Activated naive CD4-positive, alpha-beta T cell treated with Interleukin-2 at 50 U/mL for 16 hours (primary cell): ENCODE measurements around the gene HNRNPF.
"Not testable (repeated sequence)": the region's sequence is repeated elsewhere in the genome, so short reads cannot be mapped to it uniquely, and the experiment has no call there.

ENCODE experiments used
- DNase-seq: peaks from one replicate; pipeline ENCODE4 v3.0.0-alpha.2; 2020

HNRNPF gene

GRCh38 chr10:43408710-43409384 lies at the start of gene HNRNPF:
TSS of gene HNRNPF (minus strand) at chr10:43409186. CDS start at chr10:43387884, 21,302 bp downstream.
- peak; percentile 96 for DNase-seq

- DNase-seq, result no peak
Measured at GRCh38 chr10:43458227-43458626, 49.2 kb upstream of the HNRNPF start.

- DNase-seq, result not testable (repeated sequence)
Measured at GRCh38 chr10:43456561-43456960, 47.6 kb upstream of the HNRNPF start.

GRCh38 chr10:43454025-43454424 lies 45.0 kb upstream of the HNRNPF start:
- DNase-seq, result not testable (repeated sequence)

GRCh38 chr10:43453266-43453831 lies 44.4 kb upstream of the HNRNPF start:
- no peak for DNase-seq

GRCh38 chr10:43452356-43452914 lies 43.4 kb upstream of the HNRNPF start:
- DNase-seq, result no peak

GRCh38 chr10:43448742-43449141 lies 39.8 kb upstream of the HNRNPF start:
- no peak for DNase-seq

GRCh38 chr10:43446219-43447017 lies 37.4 kb upstream of the HNRNPF start:
- not testable (repeated sequence) for DNase-seq

- no peak for DNase-seq
Measured at GRCh38 chr10:43444897-43445466, 36.0 kb upstream of the HNRNPF start.

- DNase-seq, result no peak
Measured at GRCh38 chr10:43444323-43444722, 35.3 kb upstream of the HNRNPF start.

- DNase-seq, result no peak
Measured at GRCh38 chr10:43440463-43441134, 31.6 kb upstream of the HNRNPF start.

GRCh38 chr10:43437141-43437870 lies 28.3 kb upstream of the HNRNPF start:
- DNase-seq, result no peak

GRCh38 chr10:43436291-43437140 lies 27.5 kb upstream of the HNRNPF start, which contains the start of gene ZNF487:
TSS of gene ZNF487 (plus strand) at chr10:43437111. CDS start at chr10:43475814, 38,703 bp downstream.
- DNase-seq, result peak; percentile 88

GRCh38 chr10:43430926-43431663 lies 22.1 kb upstream of the HNRNPF start:
- DNase-seq, result no peak

- peak; percentile 53 for DNase-seq
Measured at GRCh38 chr10:43427166-43427825, 18.3 kb upstream of the HNRNPF start.

- DNase-seq, result not testable (repeated sequence)
Measured at GRCh38 chr10:43426476-43426875, 17.5 kb upstream of the HNRNPF start.

GRCh38 chr10:43424416-43424815 lies 15.4 kb upstream of the HNRNPF start:
- no peak for DNase-seq

GRCh38 chr10:43421944-43422343 lies 13.0 kb upstream of the HNRNPF start:
- DNase-seq, result not testable (repeated sequence)

- DNase-seq, result no peak
Measured at GRCh38 chr10:43421519-43421918, 12.5 kb upstream of the HNRNPF start.

GRCh38 chr10:43421201-43421507 lies 12.2 kb upstream of the HNRNPF start:
- DNase-seq, result no peak
